Gastroesophageal sphincter (tissue), 4 donors: ENCODE measurements around the gene GRK3. TPM values are rescaled to one million over a fixed set of nuclear protein-coding genes. Genes with fewer than 3 reads are reported as not detected.
A peak's percentile ranks its signal among the peaks of the same experiment; 100 is the strongest.

Experiments used
- ATAC-seq: fragments of 150-250 bp; one replicate; pipeline ENCODE4 v1.9.1; 2016; ENCODE audit warnings: mild to moderate bottlenecking, moderate library complexity
- H3K27ac ChIP-seq, 4 donors: fragments of 200-600 bp; sonication (generic) in 3 of 4; 1 replicate in 3 of 4; 2 replicates in 1 of 4; pipeline ENCODE4 v1.5.1; 2016 to 2019
- H3K27me3 ChIP-seq: fragments of 200-600 bp; sonication (generic); one replicate; pipeline ENCODE4 v1.5.1; 2019
- H3K36me3 ChIP-seq, 2 donors: fragments of 200-600 bp; sonication (generic); one replicate each; pipeline ENCODE4 v1.5.1; 2019; ENCODE audit warnings: control low read depth in 1 of 2
- H3K4me1 ChIP-seq, 3 donors: fragments of 200-600 bp; sonication (generic); 1 replicate in 2 of 3; 2 replicates in 1 of 3; pipeline ENCODE4 v1.5.1; 2016 to 2019; ENCODE audit warnings: control low read depth in 2 of 3
- H3K4me3 ChIP-seq, 2 donors: fragments of 200-600 bp; sonication (generic); one replicate each; pipeline ENCODE4 v1.5.1; 2019; ENCODE audit warnings: mild to moderate bottlenecking in 1 of 2, moderate library complexity in 1 of 2
- H3K9me3 ChIP-seq, 3 donors: fragments of 200-600 bp; sonication (generic); one replicate each; pipeline ENCODE4 v1.5.1; 2017 to 2019; ENCODE audit warnings: control low read depth in 2 of 3
- CTCF ChIP-seq, 4 experiments: fragments of 200-600 bp in 2 of 4; fragments of 450-650 bp in 2 of 4; sonication (generic) in 1 of 4; IDR thresholded peaks; one replicate each; pipeline ENCODE4 v1.5.1; 2017 to 2019; ENCODE audit warnings: antibody characterized with exemption in 4 of 4, mild to moderate bottlenecking in 2 of 4, moderate library complexity in 2 of 4
- EP300 ChIP-seq: sonication (generic); formaldehyde crosslinking; IDR thresholded peaks from one replicate; pipeline ENCODE4 v1.6.1; 2017; ENCODE audit warnings: antibody characterized with exemption, mild to moderate bottlenecking
- POLR2A ChIP-seq, 2 donors: fragments of 450-650 bp; IDR thresholded peaks; one replicate each; pipeline ENCODE4 v1.6.1; 2017; ENCODE audit warnings: antibody characterized with exemption in 2 of 2, mild to moderate bottlenecking in 2 of 2, moderate library complexity in 1 of 2
- POLR2AphosphoS5 ChIP-seq: sonication (generic); formaldehyde crosslinking; IDR thresholded peaks from one replicate; pipeline ENCODE4 v1.6.1; 2017; ENCODE audit warnings: antibody characterized with exemption
- WGBS, 2 donors: methylation state at CpG; one replicate each; pipeline ENCODE4 v1.1.5; 2018; ENCODE audit warnings: low coverage in 1 of 2; 5-methylcytosine and 5-hydroxymethylcytosine counted together
- total RNA-seq, 4 donors: library from RNA; depleted of rRNA; stranded (reverse); fragments of >200 nt; gene quantifications; one replicate each; pipeline ENCODE4 v1.1.0, GENCODE V29; 2016

Gene GRK3
- total RNA-seq, 4 donors from 2014 or later = 3.9 to 7.8 (median 4.5) TPM

GRCh38 chr22:25627271-25627852, 62.9 kb downstream of the GRK3 start:
- Histone ChIP-seq H3K9me3 (no peaks in the 10 kb centered on the region), H3K4me1 (peaks cover 0 to 36% (median 0%) of the 10 kb centered on the region in 3 donors), H3K27me3 (no peaks in the 10 kb centered on the region), H3K36me3 (no peaks in the 10 kb centered on the region), H3K4me3 (no peak overlapping the region), H3K27ac (no peak overlapping the region)
- WGBS, 2 donors = 22 to 39% methylated on average over 3 to 4 of the region's 4 CpGs
- no peak for TF ChIP-seq POLR2A (IDR thresholded peaks at IDR 0.05)
- TF ChIP-seq POLR2AphosphoS5 = no peak
- TF ChIP-seq CTCF (IDR thresholded peaks at IDR 0.05) = no peak
- TF ChIP-seq EP300 = no peak
- ATAC-seq = no peak

GRCh38 chr22:25628494-25628893, 64.0 kb downstream of the GRK3 start:
- no peaks in the 10 kb centered on the region for H3K36me3 ChIP-seq
- no peaks in the 10 kb centered on the region for H3K9me3 ChIP-seq
- 34 to 57% methylated on average over 2 to 3 of the region's 3 CpGs for whole genome bisulfite sequencing, 2 donors
- H3K27me3 ChIP-seq = no peaks in the 10 kb centered on the region
- H3K27ac ChIP-seq = peak overlapping the region in 1 of 4 donors; percentile 16
- ATAC-seq = no peak
- H3K4me3 ChIP-seq = no peak overlapping the region
- no peak for TF ChIP-seq POLR2A (IDR thresholded peaks at IDR 0.05)
- no peak for TF ChIP-seq EP300
- TF ChIP-seq CTCF (IDR thresholded peaks at IDR 0.05) = no peak
- TF ChIP-seq POLR2AphosphoS5 = no peak
- peaks cover 0 to 36% (median 0%) of the 10 kb centered on the region in 3 donors for H3K4me1 ChIP-seq

GRCh38 chr22:25629613-25630012, 65.1 kb downstream of the GRK3 start:
- Histone ChIP-seq H3K27me3 (no peaks in the 10 kb centered on the region), H3K36me3 (no peaks in the 10 kb centered on the region), H3K27ac (no peak overlapping the region), H3K4me1 (peaks cover 0 to 36% (median 0%) of the 10 kb centered on the region in 3 donors), H3K9me3 (no peaks in the 10 kb centered on the region), H3K4me3 (no peak overlapping the region)
- 12 to 80% methylated on average over 1 to 2 of the region's 2 CpGs for WGBS, 2 donors
- no peak for TF ChIP-seq CTCF (IDR thresholded peaks at IDR 0.05)
- no peak for TF ChIP-seq POLR2AphosphoS5
- no peak for TF ChIP-seq POLR2A (IDR thresholded peaks at IDR 0.05)
- TF ChIP-seq EP300 = no peak
- ATAC-seq = no peak

- Histone ChIP-seq H3K9me3 (no peaks in the 10 kb centered on the region), H3K27ac (no peak overlapping the region), H3K36me3 (no peaks in the 10 kb centered on the region), H3K4me1 (peaks cover 0 to 36% (median 0%) of the 10 kb centered on the region in 3 donors), H3K4me3 (no peak overlapping the region), H3K27me3 (no peaks in the 10 kb centered on the region)
- TF ChIP-seq EP300 = no peak
- no peak for TF ChIP-seq POLR2A (IDR thresholded peaks at IDR 0.05)
- TF ChIP-seq CTCF (IDR thresholded peaks at IDR 0.05) = no peak
- TF ChIP-seq POLR2AphosphoS5 = no peak
- 57 to 61% methylated on average over 5 of the region's 5 CpGs for WGBS, 2 donors
- ATAC-seq = no peak
Measured at GRCh38 chr22:25630447-25630846, 66.0 kb downstream of the GRK3 start.

GRCh38 chr22:25636323-25636722, 71.8 kb downstream of the GRK3 start:
- no peak for ATAC-seq
- no peak overlapping the region for H3K4me3 ChIP-seq
- H3K27me3 ChIP-seq = no peaks in the 10 kb centered on the region
- peaks cover 0 to 4% (median 0%) of the 10 kb centered on the region in 3 donors for H3K4me1 ChIP-seq
- WGBS, 2 donors = 67 to 76% methylated on average over 2 of the region's 2 CpGs
- no peak overlapping the region for H3K27ac ChIP-seq
- no peaks in the 10 kb centered on the region for H3K36me3 ChIP-seq
- no peak for TF ChIP-seq EP300
- no peak for TF ChIP-seq CTCF (IDR thresholded peaks at IDR 0.05)
- no peak for TF ChIP-seq POLR2A (IDR thresholded peaks at IDR 0.05)
- no peak for TF ChIP-seq POLR2AphosphoS5
- H3K9me3 ChIP-seq = no peaks in the 10 kb centered on the region
